Measurements from ENCODE around the gene FKBP1B.

DNA sequence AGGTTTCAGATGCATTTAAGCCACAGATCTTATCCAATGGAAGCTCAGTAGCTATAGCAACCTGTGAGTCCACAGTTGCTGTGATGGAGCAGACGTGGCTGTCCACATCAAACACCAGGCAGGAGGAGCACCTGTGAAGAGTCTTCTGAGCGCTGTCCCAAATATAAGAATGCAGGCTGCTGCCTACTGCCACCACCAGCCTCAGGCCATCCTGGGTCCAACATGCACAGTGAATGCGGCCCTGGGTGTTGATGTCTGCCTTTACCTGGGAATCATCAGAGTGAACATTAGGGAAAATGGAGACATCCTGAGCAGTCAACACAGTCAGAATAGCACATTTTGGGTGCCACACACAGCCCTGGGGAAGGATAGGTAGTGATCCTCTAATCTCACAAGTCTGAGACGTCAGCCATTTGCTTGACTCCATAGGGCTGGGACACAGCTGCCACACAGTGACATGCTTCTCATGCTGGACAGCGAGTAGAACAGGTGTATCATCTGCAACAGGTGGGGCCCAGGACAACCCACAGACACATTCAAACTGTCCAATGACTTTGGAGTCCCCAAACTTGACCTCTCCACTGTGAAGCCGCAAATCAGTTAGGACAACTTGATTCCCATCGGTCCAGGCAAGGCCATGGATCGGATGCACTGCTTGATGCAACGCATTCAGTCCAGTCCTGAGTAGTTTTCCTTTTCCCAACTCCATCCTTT lies 10.6 kb upstream of the FKBP1B start:
- TF ChIP-seq, protein P1, sequence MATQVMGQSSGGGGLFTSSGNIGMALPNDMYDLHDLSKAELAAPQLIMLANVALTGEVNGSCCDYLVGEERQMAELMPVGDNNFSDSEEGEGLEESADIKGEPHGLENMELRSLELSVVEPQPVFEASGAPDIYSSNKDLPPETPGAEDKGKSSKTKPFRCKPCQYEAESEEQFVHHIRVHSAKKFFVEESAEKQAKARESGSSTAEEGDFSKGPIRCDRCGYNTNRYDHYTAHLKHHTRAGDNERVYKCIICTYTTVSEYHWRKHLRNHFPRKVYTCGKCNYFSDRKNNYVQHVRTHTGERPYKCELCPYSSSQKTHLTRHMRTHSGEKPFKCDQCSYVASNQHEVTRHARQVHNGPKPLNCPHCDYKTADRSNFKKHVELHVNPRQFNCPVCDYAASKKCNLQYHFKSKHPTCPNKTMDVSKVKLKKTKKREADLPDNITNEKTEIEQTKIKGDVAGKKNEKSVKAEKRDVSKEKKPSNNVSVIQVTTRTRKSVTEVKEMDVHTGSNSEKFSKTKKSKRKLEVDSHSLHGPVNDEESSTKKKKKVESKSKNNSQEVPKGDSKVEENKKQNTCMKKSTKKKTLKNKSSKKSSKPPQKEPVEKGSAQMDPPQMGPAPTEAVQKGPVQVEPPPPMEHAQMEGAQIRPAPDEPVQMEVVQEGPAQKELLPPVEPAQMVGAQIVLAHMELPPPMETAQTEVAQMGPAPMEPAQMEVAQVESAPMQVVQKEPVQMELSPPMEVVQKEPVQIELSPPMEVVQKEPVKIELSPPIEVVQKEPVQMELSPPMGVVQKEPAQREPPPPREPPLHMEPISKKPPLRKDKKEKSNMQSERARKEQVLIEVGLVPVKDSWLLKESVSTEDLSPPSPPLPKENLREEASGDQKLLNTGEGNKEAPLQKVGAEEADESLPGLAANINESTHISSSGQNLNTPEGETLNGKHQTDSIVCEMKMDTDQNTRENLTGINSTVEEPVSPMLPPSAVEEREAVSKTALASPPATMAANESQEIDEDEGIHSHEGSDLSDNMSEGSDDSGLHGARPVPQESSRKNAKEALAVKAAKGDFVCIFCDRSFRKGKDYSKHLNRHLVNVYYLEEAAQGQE (IDR thresholded peaks at IDR 0.05; ENCODE audit: low read depth, low read length): no peak
- no peak for TF ChIP-seq EZH2phosphoT487 (IDR thresholded peaks at IDR 0.05; ENCODE audit: borderline replicate concordance, low read depth)
- TF ChIP-seq, protein P2, sequence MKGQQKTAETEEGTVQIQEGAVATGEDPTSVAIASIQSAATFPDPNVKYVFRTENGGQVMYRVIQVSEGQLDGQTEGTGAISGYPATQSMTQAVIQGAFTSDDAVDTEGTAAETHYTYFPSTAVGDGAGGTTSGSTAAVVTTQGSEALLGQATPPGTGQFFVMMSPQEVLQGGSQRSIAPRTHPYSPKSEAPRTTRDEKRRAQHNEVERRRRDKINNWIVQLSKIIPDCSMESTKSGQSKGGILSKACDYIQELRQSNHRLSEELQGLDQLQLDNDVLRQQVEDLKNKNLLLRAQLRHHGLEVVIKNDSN (IDR thresholded peaks at IDR 0.05; ENCODE audit: borderline replicate concordance, low read depth): no peak
- TF ChIP-seq, protein P3, sequence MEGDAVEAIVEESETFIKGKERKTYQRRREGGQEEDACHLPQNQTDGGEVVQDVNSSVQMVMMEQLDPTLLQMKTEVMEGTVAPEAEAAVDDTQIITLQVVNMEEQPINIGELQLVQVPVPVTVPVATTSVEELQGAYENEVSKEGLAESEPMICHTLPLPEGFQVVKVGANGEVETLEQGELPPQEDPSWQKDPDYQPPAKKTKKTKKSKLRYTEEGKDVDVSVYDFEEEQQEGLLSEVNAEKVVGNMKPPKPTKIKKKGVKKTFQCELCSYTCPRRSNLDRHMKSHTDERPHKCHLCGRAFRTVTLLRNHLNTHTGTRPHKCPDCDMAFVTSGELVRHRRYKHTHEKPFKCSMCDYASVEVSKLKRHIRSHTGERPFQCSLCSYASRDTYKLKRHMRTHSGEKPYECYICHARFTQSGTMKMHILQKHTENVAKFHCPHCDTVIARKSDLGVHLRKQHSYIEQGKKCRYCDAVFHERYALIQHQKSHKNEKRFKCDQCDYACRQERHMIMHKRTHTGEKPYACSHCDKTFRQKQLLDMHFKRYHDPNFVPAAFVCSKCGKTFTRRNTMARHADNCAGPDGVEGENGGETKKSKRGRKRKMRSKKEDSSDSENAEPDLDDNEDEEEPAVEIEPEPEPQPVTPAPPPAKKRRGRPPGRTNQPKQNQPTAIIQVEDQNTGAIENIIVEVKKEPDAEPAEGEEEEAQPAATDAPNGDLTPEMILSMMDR (IDR thresholded peaks at IDR 0.05): no peak
- no peak for TF ChIP-seq EP300 (IDR thresholded peaks at IDR 0.05; ENCODE audit: borderline replicate concordance in 1 of 2, low read depth in 1 of 2, low read length in 1 of 2)
- TF ChIP-seq, protein P4, sequence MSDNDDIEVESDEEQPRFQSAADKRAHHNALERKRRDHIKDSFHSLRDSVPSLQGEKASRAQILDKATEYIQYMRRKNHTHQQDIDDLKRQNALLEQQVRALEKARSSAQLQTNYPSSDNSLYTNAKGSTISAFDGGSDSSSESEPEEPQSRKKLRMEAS (IDR thresholded peaks at IDR 0.05; ENCODE audit: low read depth): no peak
- TF ChIP-seq, protein P5, sequence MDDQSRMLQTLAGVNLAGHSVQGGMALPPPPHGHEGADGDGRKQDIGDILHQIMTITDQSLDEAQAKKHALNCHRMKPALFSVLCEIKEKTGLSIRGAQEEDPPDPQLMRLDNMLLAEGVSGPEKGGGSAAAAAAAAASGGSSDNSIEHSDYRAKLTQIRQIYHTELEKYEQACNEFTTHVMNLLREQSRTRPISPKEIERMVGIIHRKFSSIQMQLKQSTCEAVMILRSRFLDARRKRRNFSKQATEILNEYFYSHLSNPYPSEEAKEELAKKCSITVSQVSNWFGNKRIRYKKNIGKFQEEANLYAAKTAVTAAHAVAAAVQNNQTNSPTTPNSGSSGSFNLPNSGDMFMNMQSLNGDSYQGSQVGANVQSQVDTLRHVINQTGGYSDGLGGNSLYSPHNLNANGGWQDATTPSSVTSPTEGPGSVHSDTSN (IDR thresholded peaks at IDR 0.05): no peak
- TF ChIP-seq, protein P6, sequence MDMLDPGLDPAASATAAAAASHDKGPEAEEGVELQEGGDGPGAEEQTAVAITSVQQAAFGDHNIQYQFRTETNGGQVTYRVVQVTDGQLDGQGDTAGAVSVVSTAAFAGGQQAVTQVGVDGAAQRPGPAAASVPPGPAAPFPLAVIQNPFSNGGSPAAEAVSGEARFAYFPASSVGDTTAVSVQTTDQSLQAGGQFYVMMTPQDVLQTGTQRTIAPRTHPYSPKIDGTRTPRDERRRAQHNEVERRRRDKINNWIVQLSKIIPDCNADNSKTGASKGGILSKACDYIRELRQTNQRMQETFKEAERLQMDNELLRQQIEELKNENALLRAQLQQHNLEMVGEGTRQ (IDR thresholded peaks at IDR 0.05; ENCODE audit: borderline replicate concordance, low read depth, low read length): no peak
- TF ChIP-seq, protein P7, sequence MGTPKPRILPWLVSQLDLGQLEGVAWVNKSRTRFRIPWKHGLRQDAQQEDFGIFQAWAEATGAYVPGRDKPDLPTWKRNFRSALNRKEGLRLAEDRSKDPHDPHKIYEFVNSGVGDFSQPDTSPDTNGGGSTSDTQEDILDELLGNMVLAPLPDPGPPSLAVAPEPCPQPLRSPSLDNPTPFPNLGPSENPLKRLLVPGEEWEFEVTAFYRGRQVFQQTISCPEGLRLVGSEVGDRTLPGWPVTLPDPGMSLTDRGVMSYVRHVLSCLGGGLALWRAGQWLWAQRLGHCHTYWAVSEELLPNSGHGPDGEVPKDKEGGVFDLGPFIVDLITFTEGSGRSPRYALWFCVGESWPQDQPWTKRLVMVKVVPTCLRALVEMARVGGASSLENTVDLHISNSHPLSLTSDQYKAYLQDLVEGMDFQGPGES (IDR thresholded peaks at IDR 0.05; ENCODE audit: low read depth, low read length): no peak
- no peak for TF ChIP-seq RAD21 (IDR thresholded peaks at IDR 0.05; ENCODE audit: low read length)
- TF ChIP-seq POLR2AphosphoS5 (IDR thresholded peaks at IDR 0.05; ENCODE audit: low read depth, low read length): no peak
- TF ChIP-seq SMC3 (IDR thresholded peaks at IDR 0.05; ENCODE audit: low read depth, low read length): no peak
- no peak for TF ChIP-seq SIN3A (IDR thresholded peaks at IDR 0.05; ENCODE audit: borderline replicate concordance, low read depth, low read length)
